NCI-H1105 (cell line): Measurements from ENCODE around the gene NAXE.
"Not testable (repeated sequence)": the region's sequence is repeated elsewhere in the genome, so short reads cannot be mapped to it uniquely, and the experiment has no call there.

Source experiments
- DNase-seq: peaks from one replicate; lab custom pipeline; 2025; lab: John Stamatoyannopoulos, UW

Gene NAXE

GRCh38 chr1:156591432-156592157, at the start of gene NAXE:
TSS of gene NAXE (plus strand) at chr1:156591776. CDS start at chr1:156591805, 29 bp downstream.
- DNase-seq = peak; percentile 75

GRCh38 chr1:156543066-156543465, 48.5 kb upstream of the NAXE start:
- DNase-seq = no peak

GRCh38 chr1:156544592-156545102, 46.9 kb upstream of the NAXE start:
- no peak for DNase-seq

- no peak for DNase-seq
Observed at GRCh38 chr1:156546267-156546666, 45.3 kb upstream of the NAXE start.

- no peak for DNase-seq
Observed at GRCh38 chr1:156547434-156547833, 44.1 kb upstream of the NAXE start.

- DNase-seq = no peak
Observed at GRCh38 chr1:156547982-156548381, 43.6 kb upstream of the NAXE start.

- DNase-seq = no peak
Observed at GRCh38 chr1:156549390-156549789, 42.2 kb upstream of the NAXE start.

GRCh38 chr1:156549831-156550230, 41.7 kb upstream of the NAXE start:
- no peak for DNase-seq

GRCh38 chr1:156550346-156550745, 41.2 kb upstream of the NAXE start:
- no peak for DNase-seq

GRCh38 chr1:156551066-156551643, 40.4 kb upstream of the NAXE start:
- no peak for DNase-seq

- no peak for DNase-seq
Observed at GRCh38 chr1:156551869-156552268, 39.7 kb upstream of the NAXE start.

GRCh38 chr1:156552518-156552917, 39.1 kb upstream of the NAXE start:
- no peak for DNase-seq

- not testable (repeated sequence) for DNase-seq
Observed at GRCh38 chr1:156552937-156553336, 38.6 kb upstream of the NAXE start.

GRCh38 chr1:156553860-156554485, 37.6 kb upstream of the NAXE start:
- no peak for DNase-seq

GRCh38 chr1:156554971-156555370, 36.6 kb upstream of the NAXE start:
- DNase-seq = no peak

- DNase-seq = no peak
Observed at GRCh38 chr1:156555715-156556114, 35.9 kb upstream of the NAXE start.

- no peak for DNase-seq
Observed at GRCh38 chr1:156556354-156556753, 35.2 kb upstream of the NAXE start.

- no peak for DNase-seq
Observed at GRCh38 chr1:156559086-156559796, 32.3 kb upstream of the NAXE start.

GRCh38 chr1:156559797-156560385, 31.7 kb upstream of the NAXE start:
- DNase-seq = no peak

- DNase-seq = no peak
Observed at GRCh38 chr1:156560585-156561163, 30.9 kb upstream of the NAXE start.

- no peak for DNase-seq
Observed at GRCh38 chr1:156565519-156565918, 26.1 kb upstream of the NAXE start.

GRCh38 chr1:156566436-156566835, 25.1 kb upstream of the NAXE start:
- DNase-seq = no peak
